GM19438 (cell line): ENCODE measurements around the gene ZNF343.

Experiments used
- ATAC-seq: cut with Tn5 transposase; IDR thresholded peaks from one replicate; pipeline ENCODE4 v1.9.1; 2021; ENCODE audit warnings: low read depth; ENCODE audit not compliant: unreplicated experiment

ZNF343 gene

GRCh38 chr20:2446845-2447244, 61.9 kb downstream of the ZNF343 start:
- ATAC-seq, result no peak
